ENCODE results near the gene APBA1.

APBA1 gene

DNA sequence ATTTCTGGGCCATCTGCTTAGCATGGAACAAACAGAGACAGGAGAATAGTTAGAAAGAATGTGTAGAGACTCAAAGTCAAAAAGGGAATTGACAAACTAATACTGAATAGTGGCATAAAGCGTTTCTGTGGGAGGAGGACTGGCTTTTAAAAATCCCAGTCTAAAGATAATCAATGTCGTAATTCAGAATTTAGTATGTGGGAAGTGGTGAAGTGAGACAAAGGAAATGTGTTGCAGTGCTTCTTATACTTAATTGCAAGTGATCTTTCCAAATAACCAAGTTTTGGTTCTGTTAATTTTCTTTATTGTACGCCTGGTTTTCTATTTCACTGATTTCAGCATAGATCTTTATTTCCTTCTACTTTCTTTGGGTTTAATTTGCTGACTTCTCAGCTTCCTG, 214.0 kb downstream of the APBA1 start:
- Histone ChIP-seq H3K9me2 (replicated peaks; ENCODE audit: insufficient read depth, low read length) (no peaks in the 10 kb centered on the region), H4K20me1 (ENCODE audit: low read depth, low read length) (no peaks in the 10 kb centered on the region), H3K4me2 (ENCODE audit: low read depth, low read length, poor library complexity, severe bottlenecking) (no peak overlapping the region), H3K4me3 (ENCODE audit: insufficient read depth, low read length, poor library complexity, severe bottlenecking) (no peak overlapping the region), H3K9me3 (ENCODE audit: insufficient read depth, low read length) (no peaks in the 10 kb centered on the region), H3K27ac (ENCODE audit: low read depth, low read length) (no peak overlapping the region), H3K79me2 (ENCODE audit: insufficient read depth, low read length) (no peaks in the 10 kb centered on the region), H3K9ac (ENCODE audit: low read length) (no peak overlapping the region), H2AFZ (ENCODE audit: low read depth, low read length, severe bottlenecking) (no peak overlapping the region), H3F3A (ENCODE audit: insufficient read depth) (no peaks in the 10 kb centered on the region), H3K27me3 (ENCODE audit: low read length) (no peaks in the 10 kb centered on the region), H3K36me3 (ENCODE audit: low read length) (no peaks in the 10 kb centered on the region)
- no peak for TF ChIP-seq CTCF (IDR thresholded peaks at IDR 0.05; ENCODE audit: insufficient read depth, low read length, poor library complexity, severe bottlenecking)
- no peak for TF ChIP-seq EZH2phosphoT487 (conservative IDR thresholded peaks at IDR 0.05; ENCODE audit: low read length)

GRCh38 chr9:69456201-69456600, 216.0 kb downstream of the APBA1 start:
- Histone ChIP-seq H3K27me3 (ENCODE audit: low read length) (no peaks in the 10 kb centered on the region), H3K9ac (ENCODE audit: low read length) (no peak overlapping the region), H4K20me1 (ENCODE audit: low read depth, low read length) (no peaks in the 10 kb centered on the region), H3F3A (ENCODE audit: insufficient read depth) (no peaks in the 10 kb centered on the region), H2AFZ (ENCODE audit: low read depth, low read length, severe bottlenecking) (no peak overlapping the region), H3K4me2 (ENCODE audit: low read depth, low read length, poor library complexity, severe bottlenecking) (no peak overlapping the region), H3K9me2 (replicated peaks; ENCODE audit: insufficient read depth, low read length) (no peaks in the 10 kb centered on the region), H3K79me2 (ENCODE audit: insufficient read depth, low read length) (no peaks in the 10 kb centered on the region), H3K9me3 (ENCODE audit: insufficient read depth, low read length) (no peaks in the 10 kb centered on the region), H3K4me3 (ENCODE audit: insufficient read depth, low read length, poor library complexity, severe bottlenecking) (no peak overlapping the region), H3K36me3 (ENCODE audit: low read length) (no peaks in the 10 kb centered on the region), H3K27ac (ENCODE audit: low read depth, low read length) (no peak overlapping the region)
- no peak for TF ChIP-seq CTCF (IDR thresholded peaks at IDR 0.05; ENCODE audit: insufficient read depth, low read length, poor library complexity, severe bottlenecking)
- no peak for TF ChIP-seq EZH2phosphoT487 (conservative IDR thresholded peaks at IDR 0.05; ENCODE audit: low read length)

DNA sequence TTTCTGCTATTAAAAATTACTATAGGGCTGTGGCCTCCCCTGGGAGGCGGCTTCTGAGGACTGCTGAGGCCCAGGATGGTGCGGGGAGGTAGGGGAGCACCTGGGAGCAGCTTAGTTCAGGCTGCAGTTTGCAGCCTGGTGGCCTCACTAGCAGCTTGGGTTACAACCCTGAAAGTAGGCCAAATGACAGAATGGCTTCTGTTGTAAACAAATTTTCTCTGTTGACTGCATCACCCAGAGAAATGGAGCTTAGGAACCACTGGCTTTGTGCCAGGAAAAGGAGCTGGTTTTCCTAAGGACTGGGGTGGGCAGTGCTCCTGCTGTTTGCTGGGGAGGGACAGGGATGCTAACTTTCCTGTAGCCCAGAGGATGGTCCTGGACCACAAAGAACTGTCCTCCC, 216.9 kb downstream of the APBA1 start:
- no peaks in the 10 kb centered on the region for H3F3A ChIP-seq (ENCODE audit: insufficient read depth)
- no peaks in the 10 kb centered on the region for H3K36me3 ChIP-seq (ENCODE audit: low read length)
- H3K9me3 ChIP-seq (ENCODE audit: insufficient read depth, low read length) = no peaks in the 10 kb centered on the region
- H3K4me2 ChIP-seq (ENCODE audit: low read depth, low read length, poor library complexity, severe bottlenecking) = no peak overlapping the region
- no peak overlapping the region for H3K4me3 ChIP-seq (ENCODE audit: insufficient read depth, low read length, poor library complexity, severe bottlenecking)
- no peaks in the 10 kb centered on the region for H3K79me2 ChIP-seq (ENCODE audit: insufficient read depth, low read length)
- no peak overlapping the region for H3K9ac ChIP-seq (ENCODE audit: low read length)
- TF ChIP-seq EZH2phosphoT487 (conservative IDR thresholded peaks at IDR 0.05; ENCODE audit: low read length) = no peak
- H3K9me2 ChIP-seq (replicated peaks; ENCODE audit: insufficient read depth, low read length) = no peaks in the 10 kb centered on the region
- no peak overlapping the region for H3K27ac ChIP-seq (ENCODE audit: low read depth, low read length)
- H3K27me3 ChIP-seq (ENCODE audit: low read length) = no peaks in the 10 kb centered on the region
- no peak overlapping the region for H2AFZ ChIP-seq (ENCODE audit: low read depth, low read length, severe bottlenecking)
- no peaks in the 10 kb centered on the region for H4K20me1 ChIP-seq (ENCODE audit: low read depth, low read length)

DNA sequence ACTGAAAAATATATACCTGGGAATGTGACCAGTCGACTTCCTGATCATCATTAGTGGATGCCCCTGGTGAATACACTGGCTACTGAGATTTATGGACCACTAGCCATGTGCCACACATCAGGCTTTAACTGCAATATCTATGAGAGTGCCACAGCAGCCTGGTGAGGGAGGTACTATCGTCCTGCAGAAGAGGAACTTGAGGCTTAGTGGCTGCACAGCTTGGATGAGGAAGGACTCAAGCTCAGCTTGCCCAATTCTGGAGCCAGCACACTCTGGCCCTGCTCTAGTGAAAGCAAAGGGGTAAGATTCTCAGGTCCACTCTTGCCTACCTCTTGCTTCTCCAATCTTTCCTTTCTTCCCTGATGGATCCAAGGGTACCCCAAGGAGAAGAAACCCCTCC, 217.8 kb downstream of the APBA1 start:
- Histone ChIP-seq H3K27ac (ENCODE audit: low read depth, low read length) (no peak overlapping the region), H3K4me2 (ENCODE audit: low read depth, low read length, poor library complexity, severe bottlenecking) (no peak overlapping the region), H3K9ac (ENCODE audit: low read length) (no peak overlapping the region), H3K4me3 (ENCODE audit: insufficient read depth, low read length, poor library complexity, severe bottlenecking) (no peak overlapping the region), H3K9me3 (ENCODE audit: insufficient read depth, low read length) (no peaks in the 10 kb centered on the region), H3K9me2 (replicated peaks; ENCODE audit: insufficient read depth, low read length) (no peaks in the 10 kb centered on the region), H3K36me3 (ENCODE audit: low read length) (no peaks in the 10 kb centered on the region), H3K27me3 (ENCODE audit: low read length) (no peaks in the 10 kb centered on the region), H3K79me2 (ENCODE audit: insufficient read depth, low read length) (no peaks in the 10 kb centered on the region), H3F3A (ENCODE audit: insufficient read depth) (no peaks in the 10 kb centered on the region), H4K20me1 (ENCODE audit: low read depth, low read length) (no peaks in the 10 kb centered on the region), H2AFZ (ENCODE audit: low read depth, low read length, severe bottlenecking) (no peak overlapping the region)
- no peak for TF ChIP-seq CTCF (IDR thresholded peaks at IDR 0.05; ENCODE audit: insufficient read depth, low read length, poor library complexity, severe bottlenecking)
- TF ChIP-seq EZH2phosphoT487 (conservative IDR thresholded peaks at IDR 0.05; ENCODE audit: low read length) = no peak

All from SU-DHL-6 (cell line).